Fibroblast of peridontal ligament (primary cell): ENCODE data around the gene NRG3.

Experiments used
- DNase-seq: peaks from one replicate; pipeline ENCODE4 v3.0.0-alpha.2; 2010; ENCODE audit errors: extremely low read depth

Gene NRG3

DNA sequence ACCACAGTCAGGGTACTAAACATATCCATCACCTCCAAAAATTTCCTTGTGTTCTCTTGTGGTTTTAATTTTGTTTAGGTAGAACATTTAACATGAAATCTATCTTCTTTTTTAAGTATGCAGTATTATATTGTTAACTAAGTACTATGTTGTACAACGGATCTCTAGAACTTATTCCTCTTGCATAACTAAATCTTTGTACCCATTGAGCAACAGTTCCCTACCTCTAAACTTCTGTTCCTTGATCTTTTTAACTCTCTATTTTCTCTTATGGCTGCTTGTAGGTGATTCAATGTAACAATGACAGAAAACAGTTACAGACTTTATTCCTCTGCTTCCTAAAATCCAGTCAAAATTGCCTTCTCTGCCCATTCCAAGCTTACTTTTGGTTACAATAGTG lies 9.9 kb downstream of the NRG3 start:
- DNase-seq: no peak

- DNase-seq: no peak
Measured at GRCh38 chr10:81885491-81885890, 10.5 kb downstream of the NRG3 start.

DNA sequence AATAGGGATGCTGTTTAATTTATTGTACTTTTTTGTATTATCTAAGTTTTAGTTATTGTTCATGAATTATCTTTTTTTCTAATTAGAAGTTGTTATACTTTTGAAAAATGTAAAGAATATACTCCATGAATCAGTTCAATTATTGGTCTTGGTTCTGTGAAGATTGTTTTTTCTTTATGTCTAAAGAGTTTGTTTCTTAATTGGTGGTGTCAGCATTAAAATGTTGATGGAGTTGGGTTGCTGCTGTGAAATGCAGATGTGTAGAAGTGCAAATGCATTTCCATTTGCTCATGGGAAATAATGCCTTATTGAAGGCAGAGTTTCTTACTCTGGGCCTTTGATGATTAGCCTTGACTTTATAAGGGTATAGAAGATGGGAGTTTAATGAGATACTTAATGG lies 11.9 kb downstream of the NRG3 start:
- no peak for DNase-seq

DNA sequence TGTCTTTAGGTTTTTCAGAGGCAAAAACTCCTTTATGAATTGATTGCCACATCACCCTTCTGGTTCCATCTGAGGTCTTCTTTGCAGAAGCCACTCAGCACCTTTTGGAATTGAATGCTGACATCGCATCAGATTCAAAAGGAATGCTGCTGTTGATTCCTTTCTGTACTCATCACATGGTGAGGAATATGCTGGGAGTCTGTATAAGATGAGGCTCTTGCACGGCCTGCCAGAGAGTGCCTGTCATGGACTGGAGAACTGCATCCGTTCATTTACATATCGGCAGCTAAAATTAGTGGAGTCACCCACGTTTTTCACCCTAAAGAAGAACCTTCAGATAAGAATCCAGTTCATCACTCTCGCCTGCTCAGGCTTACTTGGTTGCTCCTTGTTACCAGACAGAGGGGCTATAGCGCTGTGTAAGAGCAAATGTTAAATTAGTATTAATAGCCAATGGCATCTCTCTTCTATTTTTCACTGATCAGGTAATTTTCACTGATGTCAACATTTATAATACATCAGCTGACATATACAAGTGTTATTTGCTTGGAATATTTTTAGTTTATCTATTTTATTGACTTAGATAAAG lies 14.3 kb downstream of the NRG3 start:
- DNase-seq: no peak

GRCh38 chr10:81894616-81895015 lies 19.6 kb downstream of the NRG3 start:
- DNase-seq: no peak

GRCh38 chr10:81898518-81898917 lies 23.5 kb downstream of the NRG3 start:
- DNase-seq: no peak

DNA sequence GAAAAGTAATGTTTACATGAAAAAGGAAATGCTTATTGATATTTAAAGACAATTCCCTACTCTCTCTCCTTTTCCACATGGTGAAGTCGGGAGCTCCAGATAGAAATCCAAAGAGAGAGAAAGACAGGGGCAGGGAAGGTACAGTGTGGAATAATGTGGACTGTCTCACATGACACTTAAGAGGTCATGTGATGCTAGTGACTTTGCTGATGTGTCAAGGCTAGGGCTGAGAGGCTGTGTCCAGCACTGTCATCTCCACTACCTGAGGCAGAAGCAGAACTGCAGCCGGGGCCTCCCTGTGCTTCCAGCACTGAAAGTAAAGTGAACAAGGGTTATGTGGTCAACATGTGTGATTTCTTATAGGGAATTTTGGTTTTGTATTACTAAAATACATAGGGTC lies 26.0 kb downstream of the NRG3 start:
- DNase-seq: no peak

DNA sequence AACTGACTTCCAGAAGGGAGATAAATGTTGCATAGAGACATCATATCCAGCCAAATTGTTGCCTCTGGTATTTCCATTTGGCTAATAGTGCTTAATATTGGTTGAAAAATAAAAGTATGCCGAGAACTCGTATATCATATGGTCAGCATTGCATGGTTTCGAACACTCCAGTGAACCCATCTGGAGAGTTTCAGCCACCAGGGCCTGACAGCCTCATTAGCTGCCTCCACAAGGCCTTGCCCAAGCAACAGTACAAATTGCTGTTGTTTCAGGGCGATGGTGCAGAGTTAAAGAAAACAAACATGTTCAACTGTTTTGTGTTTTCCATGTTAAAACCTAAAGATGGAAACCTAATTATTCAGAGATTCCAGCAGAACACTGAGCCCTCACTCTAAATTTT lies 28.5 kb downstream of the NRG3 start:
- no peak for DNase-seq

DNA sequence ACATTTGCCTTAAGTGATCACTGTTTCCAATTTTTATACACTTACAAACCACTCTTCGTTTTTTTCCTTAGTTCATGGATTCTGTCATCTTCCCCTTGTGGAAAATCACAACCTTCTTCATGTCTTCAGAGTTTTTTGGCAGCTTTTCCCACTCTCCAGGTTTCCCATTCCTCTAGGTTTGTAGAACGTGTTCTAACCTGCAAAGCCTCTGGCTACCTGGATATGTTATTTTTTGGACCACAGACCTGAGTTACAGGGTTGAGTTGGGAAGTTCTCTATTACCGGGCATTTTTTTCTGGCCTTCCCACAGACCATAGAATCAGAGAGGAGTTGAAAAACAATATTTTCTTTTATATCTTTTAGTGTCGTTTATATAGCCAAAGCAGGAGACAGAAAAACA lies 30.2 kb downstream of the NRG3 start:
- DNase-seq: no peak

DNA sequence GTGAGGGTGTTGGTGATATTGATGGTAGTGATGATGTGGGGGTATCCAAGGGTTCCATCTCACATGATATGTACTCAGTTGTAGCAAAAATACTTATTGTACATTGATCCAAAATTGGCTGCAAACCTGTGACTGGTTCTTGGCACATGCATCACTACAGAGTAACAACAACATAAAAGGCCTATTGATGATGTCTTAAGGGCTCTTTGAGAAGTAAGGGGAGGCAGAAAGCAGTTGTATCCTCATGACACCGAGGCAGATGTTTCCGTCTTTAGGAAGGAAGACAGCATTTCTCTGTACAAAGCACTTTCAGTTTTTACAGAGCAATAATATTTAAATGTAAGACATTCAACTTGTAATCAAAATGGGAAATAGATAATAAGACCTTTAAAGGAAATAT lies 34.5 kb downstream of the NRG3 start:
- no peak for DNase-seq

- no peak for DNase-seq
Measured at GRCh38 chr10:81911328-81911727, 36.3 kb downstream of the NRG3 start.

DNA sequence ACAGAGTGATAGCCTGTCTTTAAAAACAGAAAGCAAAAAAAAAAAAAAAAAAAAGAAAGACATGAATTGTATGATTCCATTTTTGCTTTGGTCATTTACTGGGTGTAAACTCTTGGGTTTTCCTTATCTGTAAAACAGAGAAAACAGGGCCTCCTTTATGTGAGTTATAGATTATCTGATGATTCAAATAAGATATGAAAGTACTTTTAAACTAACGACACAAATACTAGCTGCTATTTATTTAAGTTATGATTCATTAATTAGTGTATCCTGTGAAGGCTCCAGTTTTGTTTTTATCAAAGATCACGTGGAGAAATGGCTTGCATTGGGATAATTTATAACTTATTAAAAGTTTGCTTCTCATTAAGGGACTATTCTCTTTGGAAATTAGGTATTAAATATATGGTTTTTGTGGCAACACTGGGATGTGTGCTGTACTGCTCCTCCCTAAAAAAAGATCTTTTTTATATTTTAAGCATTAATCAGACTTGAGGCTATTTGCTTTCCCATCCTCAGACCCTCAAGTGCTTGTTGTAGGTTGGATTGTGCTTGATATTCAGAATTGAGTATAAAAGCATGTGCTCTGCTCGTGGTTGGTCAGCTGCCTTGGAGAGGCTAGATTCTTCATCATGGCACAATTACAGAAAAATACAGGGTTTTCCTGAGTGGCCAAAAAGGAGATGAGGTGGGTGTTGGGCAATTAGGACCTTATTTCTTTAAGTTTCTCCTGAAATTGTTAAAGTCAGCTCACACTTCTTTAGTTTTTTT lies 39.9 kb downstream of the NRG3 start:
- DNase-seq: no peak

GRCh38 chr10:81915504-81915897 lies 40.5 kb downstream of the NRG3 start:
- no peak for DNase-seq

GRCh38 chr10:81917666-81918065 lies 42.7 kb downstream of the NRG3 start:
- DNase-seq: no peak

DNA sequence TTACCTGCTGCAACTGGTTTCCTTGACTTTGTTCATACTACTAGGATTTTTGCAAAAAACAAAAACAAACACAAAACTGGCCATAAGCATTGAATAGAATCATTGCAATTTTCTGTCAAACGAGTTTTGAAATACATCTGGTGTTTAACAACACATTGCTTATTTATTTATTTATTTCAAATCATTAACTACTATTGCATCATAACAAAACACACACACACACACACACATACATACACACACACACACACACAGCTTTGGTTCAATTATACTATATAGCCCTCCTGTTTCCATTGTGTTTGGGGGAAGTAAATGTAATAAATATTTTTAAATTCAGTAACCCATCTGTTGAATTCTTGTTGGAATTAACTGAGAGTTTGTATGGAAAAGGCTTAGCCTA lies 43.8 kb downstream of the NRG3 start:
- DNase-seq: no peak

GRCh38 chr10:81920213-81920829 lies 45.3 kb downstream of the NRG3 start:
- DNase-seq: no peak

DNA sequence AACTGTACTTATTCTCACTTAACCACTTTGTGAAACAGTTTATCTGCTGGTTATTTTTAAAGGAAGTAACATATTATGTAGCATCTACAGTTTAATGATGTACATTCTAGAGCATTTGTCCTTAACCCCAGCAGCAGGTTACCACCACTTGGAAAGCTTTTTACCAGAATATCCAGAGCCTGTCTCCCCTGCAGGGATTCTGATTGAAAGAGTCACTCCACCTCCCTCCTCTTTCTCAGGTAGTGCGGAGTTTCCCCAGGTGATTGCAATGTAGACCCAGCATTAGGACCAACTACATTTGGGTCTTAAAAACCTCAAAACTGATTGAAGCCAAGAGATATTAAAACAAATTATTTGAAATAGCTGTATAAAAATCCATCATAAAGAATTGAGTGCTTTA lies 53.1 kb downstream of the NRG3 start:
- DNase-seq: no peak

- DNase-seq: no peak
Measured at GRCh38 chr10:81943583-81943982, 68.6 kb downstream of the NRG3 start.

GRCh38 chr10:81944609-81945008 lies 69.6 kb downstream of the NRG3 start:
- DNase-seq: no peak

- no peak for DNase-seq
Measured at GRCh38 chr10:81949283-81949682, 74.3 kb downstream of the NRG3 start.

DNA sequence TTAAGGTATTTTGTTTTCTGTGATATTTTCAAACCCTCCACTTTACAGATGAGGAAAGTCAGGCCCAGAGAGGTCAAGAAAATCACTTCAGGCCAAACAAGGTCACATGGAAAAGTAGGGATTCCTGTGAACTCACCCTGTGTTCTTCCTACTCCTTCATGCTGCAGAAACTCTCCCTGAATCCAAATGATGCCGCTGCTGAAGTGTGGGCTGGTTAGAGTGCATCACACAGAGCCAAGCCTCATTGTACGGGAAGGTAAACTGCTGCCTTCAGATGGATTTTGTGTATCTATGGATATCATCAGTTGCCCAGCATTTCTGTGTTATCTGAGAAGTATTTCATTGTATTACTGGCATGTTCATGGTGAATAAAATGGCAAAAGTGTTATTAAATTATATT lies 75.4 kb downstream of the NRG3 start:
- DNase-seq: no peak

DNA sequence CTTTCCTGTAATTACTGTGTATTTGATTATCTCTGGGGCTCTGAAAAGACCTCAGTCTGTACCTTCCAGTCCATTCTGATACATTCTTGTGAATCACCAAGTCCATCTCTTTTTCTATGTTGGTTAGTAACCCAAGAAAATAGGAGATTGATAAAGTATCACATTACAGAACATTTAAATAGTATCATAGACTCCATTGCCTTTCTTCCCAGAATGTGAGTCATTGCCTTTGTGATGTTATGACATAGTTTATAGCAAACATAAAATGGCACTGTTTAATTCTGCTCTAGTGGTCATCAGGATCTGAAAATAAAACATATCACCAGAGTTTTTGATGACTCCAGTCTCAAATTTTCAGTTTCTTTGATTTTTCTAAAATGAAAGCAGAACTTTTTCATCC lies 78.4 kb downstream of the NRG3 start:
- DNase-seq: no peak

- no peak for DNase-seq
Measured at GRCh38 chr10:81957976-81958375, 83.0 kb downstream of the NRG3 start.
